AG04450 (cell line): ENCODE measurements around the gene PCNX2. TPM values are rescaled to one million over a fixed set of nuclear protein-coding genes. Genes with fewer than 3 reads are reported as not detected.

Experiments used
- CTCF ChIA-PET: fragments of 300-600, 350-600 bp; formaldehyde crosslinking; extraction: SDS; loops from one replicate; lab custom pipeline; 2022; ENCODE audit warnings: antibody characterized with exemption, inconsistent platforms; lab: Charles Lee
- POLR2A ChIA-PET: fragments of 350-600 bp; formaldehyde crosslinking; extraction: SDS; loops from one replicate; lab custom pipeline; 2021; ENCODE audit warnings: antibody characterized with exemption, inconsistent platforms; lab: Yijun Ruan, JAX
- DNase-seq: peaks from one replicate; pipeline ENCODE4 v3.0.0-alpha.2; 2011; ENCODE audit warnings: low read depth, low spot score
- H3K27ac ChIP-seq: one replicate; pipeline ENCODE4 v1.5.1; 2012; ENCODE audit warnings: low read depth, low read length, control low read depth
- H3K27me3 ChIP-seq: one replicate; pipeline ENCODE4 v1.6.0; 2012; ENCODE audit warnings: low read length; ENCODE audit not compliant: control insufficient read depth, insufficient read depth
- H3K4me3 ChIP-seq: 2 replicates; pipeline ENCODE4 v1.5.1; 2011; ENCODE audit warnings: mild to moderate bottlenecking, low read depth, low read length, control low read depth
- H3K9me3 ChIP-seq: 2 replicates; pipeline ENCODE4 v1.5.1; 2012; ENCODE audit warnings: low read length; ENCODE audit not compliant: control insufficient read depth, insufficient read depth
- polyA plus RNA-seq: library from polyadenylated mRNA; depleted of rRNA; stranded (reverse); fragments of >200 nt; gene quantifications from 2 replicates; pipeline ENCODE4 v1.2.3, GENCODE V29; 2011
- TF ChIP-seq, protein P1 (sequence below): IDR thresholded peaks from 2 replicates; pipeline ENCODE4 v1.5.1; 2011; ENCODE audit warnings: low read depth, low read length, control low read depth, inconsistent platforms

PCNX2 gene
- polyA plus RNA-seq, 1 experiment = 29.8 TPM

DNA sequence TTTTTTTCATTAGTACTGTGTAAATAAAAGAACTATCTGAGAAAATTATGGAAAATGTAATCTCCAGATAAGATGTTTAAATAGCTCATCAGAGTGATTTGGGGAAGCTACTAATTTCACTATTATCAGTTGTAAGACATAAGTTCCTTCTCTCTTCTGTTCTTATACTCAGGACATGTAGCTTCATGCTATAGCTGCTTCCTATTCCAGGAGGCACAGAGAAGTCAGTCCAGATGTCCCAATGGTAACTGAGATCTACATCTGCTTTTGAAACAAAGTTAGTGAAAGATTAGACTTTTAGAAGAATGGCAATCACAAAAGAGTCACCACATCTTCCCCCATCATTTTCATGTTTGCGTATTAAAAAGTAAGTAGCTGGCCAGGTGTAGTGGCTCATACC, 37.6 kb upstream of the PCNX2 start:
- Histone ChIP-seq H3K27ac (no peak overlapping the region), H3K9me3 (no peaks in the 10 kb centered on the region), H3K27me3 (peaks cover 12% of the 10 kb centered on the region), H3K4me3 (no peak overlapping the region)
- POLR2A ChIA-PET = no interaction called here
- TF ChIP-seq, protein P1, sequence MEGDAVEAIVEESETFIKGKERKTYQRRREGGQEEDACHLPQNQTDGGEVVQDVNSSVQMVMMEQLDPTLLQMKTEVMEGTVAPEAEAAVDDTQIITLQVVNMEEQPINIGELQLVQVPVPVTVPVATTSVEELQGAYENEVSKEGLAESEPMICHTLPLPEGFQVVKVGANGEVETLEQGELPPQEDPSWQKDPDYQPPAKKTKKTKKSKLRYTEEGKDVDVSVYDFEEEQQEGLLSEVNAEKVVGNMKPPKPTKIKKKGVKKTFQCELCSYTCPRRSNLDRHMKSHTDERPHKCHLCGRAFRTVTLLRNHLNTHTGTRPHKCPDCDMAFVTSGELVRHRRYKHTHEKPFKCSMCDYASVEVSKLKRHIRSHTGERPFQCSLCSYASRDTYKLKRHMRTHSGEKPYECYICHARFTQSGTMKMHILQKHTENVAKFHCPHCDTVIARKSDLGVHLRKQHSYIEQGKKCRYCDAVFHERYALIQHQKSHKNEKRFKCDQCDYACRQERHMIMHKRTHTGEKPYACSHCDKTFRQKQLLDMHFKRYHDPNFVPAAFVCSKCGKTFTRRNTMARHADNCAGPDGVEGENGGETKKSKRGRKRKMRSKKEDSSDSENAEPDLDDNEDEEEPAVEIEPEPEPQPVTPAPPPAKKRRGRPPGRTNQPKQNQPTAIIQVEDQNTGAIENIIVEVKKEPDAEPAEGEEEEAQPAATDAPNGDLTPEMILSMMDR = no peak
- DNase-seq = no peak
- CTCF ChIA-PET = interaction anchor here (0.6 kb wide), 1 partner anchor 32 kb away, joined by 4 read pairs; no protein-coding TSS in a partner anchor

DNA sequence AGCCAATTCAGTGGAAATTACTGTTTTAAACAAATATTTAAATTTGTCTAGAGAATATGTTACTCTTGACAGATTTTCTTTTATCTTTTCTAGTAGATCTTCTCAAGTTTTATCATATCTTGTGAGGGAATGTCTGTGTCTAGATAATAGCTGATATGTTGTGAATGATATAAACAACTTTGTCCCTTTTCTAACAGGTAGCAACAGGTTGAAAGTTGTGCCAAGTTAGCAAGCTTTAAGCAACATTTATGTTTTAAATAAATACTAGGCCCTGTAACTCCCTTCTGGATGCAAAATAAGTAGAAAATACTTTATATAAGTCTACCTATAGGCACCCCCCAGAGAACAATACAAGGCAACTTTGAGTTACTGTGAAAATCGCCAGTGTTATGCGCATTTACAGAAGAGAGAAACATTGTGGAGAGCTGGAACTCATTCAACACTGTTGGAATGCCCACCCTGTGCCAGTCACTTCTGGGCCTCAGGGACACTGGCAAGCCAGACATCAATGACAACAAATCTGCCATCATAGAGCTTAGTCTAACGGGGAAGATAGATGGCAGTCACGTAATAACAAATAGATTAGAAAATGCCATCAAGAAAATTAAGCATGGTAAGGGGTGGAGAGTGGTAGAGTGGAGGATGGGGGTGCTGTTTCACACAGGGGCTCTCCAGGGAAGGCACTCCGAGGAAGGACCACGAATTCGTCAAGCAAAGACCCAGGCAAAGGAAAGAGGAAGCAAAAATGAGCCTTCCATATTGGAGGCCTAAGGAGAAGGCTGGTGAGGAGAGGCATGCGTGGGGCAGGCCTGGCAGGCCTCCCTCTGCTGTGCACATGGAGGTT, 36.4 kb upstream of the PCNX2 start:
- H3K4me3 ChIP-seq = no peak overlapping the region
- CTCF ChIA-PET = interaction anchor here (1.0 kb wide), 1 partner anchor 27 kb away, joined by 3 read pairs; no protein-coding TSS in a partner anchor
- POLR2A ChIA-PET = no interaction called here
- H3K27ac ChIP-seq = no peak overlapping the region
- H3K9me3 ChIP-seq = no peaks in the 10 kb centered on the region
- DNase-seq = no peak
- H3K27me3 ChIP-seq = peaks cover 15% of the 10 kb centered on the region
- TF ChIP-seq, protein P1 = no peak

DNA sequence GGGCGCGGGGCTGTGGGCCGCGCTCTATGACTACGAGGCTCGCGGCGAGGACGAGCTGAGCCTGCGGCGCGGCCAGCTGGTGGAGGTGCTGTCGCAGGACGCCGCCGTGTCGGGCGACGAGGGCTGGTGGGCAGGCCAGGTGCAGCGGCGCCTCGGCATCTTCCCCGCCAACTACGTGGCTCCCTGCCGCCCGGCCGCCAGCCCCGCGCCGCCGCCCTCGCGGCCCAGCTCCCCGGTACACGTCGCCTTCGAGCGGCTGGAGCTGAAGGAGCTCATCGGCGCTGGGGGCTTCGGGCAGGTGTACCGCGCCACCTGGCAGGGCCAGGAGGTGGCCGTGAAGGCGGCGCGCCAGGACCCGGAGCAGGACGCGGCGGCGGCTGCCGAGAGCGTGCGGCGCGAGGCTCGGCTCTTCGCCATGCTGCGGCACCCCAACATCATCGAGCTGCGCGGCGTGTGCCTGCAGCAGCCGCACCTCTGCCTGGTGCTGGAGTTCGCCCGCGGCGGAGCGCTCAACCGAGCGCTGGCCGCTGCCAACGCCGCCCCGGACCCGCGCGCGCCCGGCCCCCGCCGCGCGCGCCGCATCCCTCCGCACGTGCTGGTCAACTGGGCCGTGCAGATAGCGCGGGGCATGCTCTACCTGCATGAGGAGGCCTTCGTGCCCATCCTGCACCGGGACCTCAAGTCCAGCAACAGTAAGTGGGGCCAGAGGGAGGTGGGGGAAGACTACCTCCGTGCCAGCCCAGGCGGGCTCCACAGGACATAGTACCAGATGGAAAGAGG, 32.8 kb upstream of the PCNX2 start:
- CTCF ChIA-PET = interaction anchor here (0.6 kb wide), 1 partner anchor 1444 kb away, joined by 7 read pairs; no protein-coding TSS in a partner anchor
- POLR2A ChIA-PET = no interaction called here
- Histone ChIP-seq H3K4me3 (peak overlapping the region; percentile 54), H3K9me3 (no peaks in the 10 kb centered on the region), H3K27ac (no peak overlapping the region), H3K27me3 (peaks cover 15% of the 10 kb centered on the region)
- DNase-seq = no peak
- TF ChIP-seq, protein P1 = no peak

DNA sequence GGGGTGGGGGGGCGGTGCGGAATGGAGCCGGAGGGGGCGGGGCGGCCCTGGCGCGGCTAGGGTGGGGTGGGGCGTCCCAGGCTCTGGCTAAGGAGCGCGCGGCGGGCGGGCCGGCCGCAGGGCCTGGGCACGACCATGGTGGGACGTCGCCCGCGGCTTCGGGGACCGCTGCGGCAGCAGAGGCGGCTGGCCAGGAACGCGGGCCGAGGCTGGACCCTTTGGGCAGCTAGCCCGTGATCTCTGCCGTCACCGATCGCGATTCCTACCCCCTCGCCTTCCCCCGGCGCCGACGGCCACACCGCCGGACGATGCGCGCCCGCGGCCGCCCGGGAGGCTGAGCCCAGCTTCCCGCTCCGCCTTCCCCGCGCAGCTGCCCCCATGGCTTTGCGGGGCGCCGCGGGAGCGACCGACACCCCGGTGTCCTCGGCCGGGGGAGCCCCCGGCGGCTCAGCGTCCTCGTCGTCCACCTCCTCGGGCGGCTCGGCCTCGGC, 32.2 kb upstream of the PCNX2 start, which contains the start of gene MAP3K21:
Gene MAP3K21, plus strand, starts transcription at position 74 of the 491 bp plus-strand sequence. Its CDS starts 305 bp downstream, at position 379.
- DNase-seq = no peak
- Histone ChIP-seq H3K27ac (no peak within 1 kb of the TSS), H3K4me3 (peak within 1 kb of the TSS; percentile 54), H3K9me3 (no peaks in the 10 kb centered on the region), H3K27me3 (peaks cover 15% of the 10 kb centered on the region)
- ChIA-PET POLR2A (no interaction called here), CTCF (no interaction called here)
- TF ChIP-seq, protein P1 = no peak
